K562 (cell line): ENCODE measurements around the gene RBM19. TPM values are rescaled to one million over a fixed set of nuclear protein-coding genes. Genes with fewer than 3 reads are reported as not detected.
A peak's percentile ranks its signal among the peaks of the same experiment; 100 is the strongest.

ENCODE experiments used
- ATAC-seq: fragments of 200-7000 bp; cut with Tn5 transposase; 3 replicates; pipeline ENCODE4 v1.9.1; 2020; ENCODE audit warnings: moderate library complexity
- BruUV-seq: library from RNA; stranded (reverse); fragments of 400-500 nt; replicated peaks from 2 replicates; lab custom pipeline; 2021; lab: Mats Ljungman, UMichigan
- CTCF ChIA-PET: fragments of 300-600 bp; formaldehyde crosslinking; extraction: SDS; loops from one replicate; lab custom pipeline; 2021; ENCODE audit warnings: low intra/inter-chr PET ratio; lab: Yijun Ruan, JAX
- POLR2A ChIA-PET: fragments of 300-600, 350-650 bp; sonication (Branson Sonifier 250); formaldehyde crosslinking; extraction: SDS; loops from one replicate; lab custom pipeline; 2021; ENCODE audit warnings: antibody characterized with exemption, inconsistent platforms; lab: Yijun Ruan, JAX
- DNase-seq, 4 experiments: peaks; one replicate each; pipeline versions ENCODE4 v3.0.0 to v3.0.0-alpha.2; 2011 to 2018; ENCODE audit warnings: low spot score in 3 of 4, mixed read lengths in 3 of 4; ENCODE audit errors: extremely low read depth in 1 of 4
- FAIRE-seq: peaks from 2 replicates; lab custom pipeline; 2011; peaks lifted over from hg19 to GRCh38; lab: Jason Lieb, UNC
- H2AFZ ChIP-seq: 2 replicates; pipeline ENCODE4 v1.6.0; 2011; ENCODE audit warnings: low read depth, low read length, control low read depth, inconsistent platforms
- H3K27ac ChIP-seq: fragments of 200-600 bp; 3 replicates; pipeline ENCODE4 v1.8.0; 2011; ENCODE audit warnings: low read depth, mild to moderate bottlenecking, control low read depth, inconsistent platforms, low read length, moderate library complexity, mixed read lengths; ENCODE audit errors: extremely low read depth
- H3K27me3 ChIP-seq, 2 experiments: fragments of 300-600 bp in 1 of 2; 2 replicates in 1 of 2; 3 replicates in 1 of 2; pipeline versions ENCODE4 v1.6.0 to v1.8.0; 2011; ENCODE audit warnings: inconsistent platforms in 2 of 2, low read length in 2 of 2, mild to moderate bottlenecking in 1 of 2, mixed read lengths in 1 of 2, moderate library complexity in 1 of 2; ENCODE audit not compliant: control insufficient read depth in 2 of 2, insufficient read depth in 2 of 2
- H3K36me3 ChIP-seq: fragments of 300-600 bp; 3 replicates; pipeline ENCODE4 v1.8.0; 2011; ENCODE audit warnings: mild to moderate bottlenecking, low read length, inconsistent platforms; ENCODE audit not compliant: control insufficient read depth, insufficient read depth
- H3K4me1 ChIP-seq, 2 experiments: fragments of 200-600 bp in 1 of 2; replicated peaks in 1 of 2; 2 replicates in 1 of 2; 3 replicates in 1 of 2; pipeline versions ENCODE4 v1.5.1 to v1.8.0; 2011; ENCODE audit warnings: inconsistent platforms in 2 of 2, low read length in 2 of 2, mild to moderate bottlenecking in 1 of 2, mixed read lengths in 1 of 2, moderate library complexity in 1 of 2; ENCODE audit not compliant: control insufficient read depth in 2 of 2, insufficient read depth in 2 of 2
- H3K4me2 ChIP-seq: 2 replicates; pipeline ENCODE4 v1.6.1; 2011; ENCODE audit warnings: low read length, control low read depth, inconsistent platforms, mixed read lengths; ENCODE audit not compliant: insufficient read depth
- H3K4me3 ChIP-seq: fragments of 200-600 bp; sonication (generic), shearing (Covaris generic); 2 replicates; pipeline ENCODE4 v1.5.1; 2016; ENCODE audit warnings: control low read depth, inconsistent platforms
- H3K79me2 ChIP-seq: fragments of 200-600 bp; 3 replicates; pipeline ENCODE4 v1.8.0; 2011; ENCODE audit warnings: low read length, inconsistent platforms; ENCODE audit not compliant: control insufficient read depth, insufficient read depth
- H3K9ac ChIP-seq, 2 experiments: 2 replicates each; pipeline versions ENCODE4 v1.6.0 to v1.6.1; 2011; ENCODE audit warnings: low read depth in 2 of 2, low read length in 2 of 2, control low read depth in 1 of 2, inconsistent platforms in 1 of 2, mild to moderate bottlenecking in 1 of 2, mixed read lengths in 1 of 2; ENCODE audit not compliant: insufficient read depth in 1 of 2
- H3K9me1 ChIP-seq: one replicate; pipeline ENCODE4 v1.6.0; 2011; ENCODE audit warnings: inconsistent platforms, mild to moderate bottlenecking, low read length, moderate library complexity; ENCODE audit not compliant: control insufficient read depth, insufficient read depth
- H3K9me3 ChIP-seq: replicated peaks from 2 replicates; pipeline ENCODE4 v1.5.1; 2011; ENCODE audit warnings: low read depth, low read length, inconsistent platforms; ENCODE audit not compliant: control insufficient read depth, insufficient read depth
- H4K20me1 ChIP-seq: replicated peaks from 2 replicates; pipeline ENCODE4 v1.6.1; 2011; ENCODE audit warnings: low read length, inconsistent platforms, mixed read lengths; ENCODE audit not compliant: control insufficient read depth, insufficient read depth
- BCOR ChIP-seq: fragments of 450-650 bp; IDR thresholded peaks from 2 replicates; pipeline ENCODE4 v1.6.1; 2016
- CBFA2T2 ChIP-seq: fragments of 450-650 bp; conservative IDR thresholded peaks from 2 replicates; pipeline ENCODE4 v1.6.1; 2017; ENCODE audit warnings: mild to moderate bottlenecking
- CBX2 ChIP-seq: fragments of 200-600 bp; sonication (generic); IDR thresholded peaks from one replicate; pipeline ENCODE4 v1.6.1; 2012; ENCODE audit warnings: mild to moderate bottlenecking, low read length, inconsistent platforms; ENCODE audit not compliant: insufficient read depth, poor library complexity, severe bottlenecking
- E2F4 ChIP-seq: sonication (generic); formaldehyde crosslinking; IDR thresholded peaks from 2 replicates; pipeline ENCODE4 v1.8.0; 2022; ENCODE audit warnings: mild to moderate bottlenecking, low read depth, missing genetic modification reagents
- EP300 ChIP-seq: IDR thresholded peaks from 2 replicates; pipeline ENCODE4 v1.6.1; 2012; ENCODE audit warnings: low read length, improper control_type of control experiment
- FIP1L1 ChIP-seq: fragments of 200-400 bp; formaldehyde crosslinking; IDR thresholded peaks from 2 replicates; pipeline ENCODE4 v1.6.1; 2018; ENCODE audit warnings: mild to moderate bottlenecking, low read depth, low read length; ENCODE audit not compliant: poor library complexity, severe bottlenecking
- HDAC8 ChIP-seq: fragments of 450-650 bp; IDR thresholded peaks from 2 replicates; pipeline ENCODE4 v1.6.1; 2016; ENCODE audit warnings: mild to moderate bottlenecking, missing genetic modification characterization, moderate library complexity, missing compliant biosample characterization
- HOXB6 ChIP-seq: fragments of 250-450 bp; sonication (Bioruptor Pico); IDR thresholded peaks from 2 replicates; pipeline ENCODE4 v1.5.1; 2022; ENCODE audit warnings: mild to moderate bottlenecking, borderline replicate concordance
- ILF3 ChIP-seq: fragments of 450-650 bp; IDR thresholded peaks from 2 replicates; pipeline ENCODE4 v1.6.1; 2018; ENCODE audit warnings: antibody characterized with exemption, mild to moderate bottlenecking, moderate library complexity, borderline replicate concordance
- LARP7 ChIP-seq: fragments of 450-650 bp; IDR thresholded peaks from 2 replicates; pipeline ENCODE4 v1.6.1; 2016
- MAX ChIP-seq: sonication (generic); formaldehyde crosslinking; IDR thresholded peaks from 2 replicates; pipeline ENCODE4 v1.9.0; 2022; ENCODE audit warnings: mild to moderate bottlenecking, missing genetic modification reagents
- MCM2 ChIP-seq: fragments of 450-650 bp; IDR thresholded peaks from 2 replicates; pipeline ENCODE4 v1.6.1; 2017; ENCODE audit warnings: low read depth, mild to moderate bottlenecking
- MTA3 ChIP-seq: fragments of 450-650 bp; formaldehyde crosslinking; IDR thresholded peaks from 2 replicates; pipeline ENCODE4 v1.6.1; 2017; ENCODE audit warnings: mild to moderate bottlenecking, borderline replicate concordance
- RBM25 ChIP-seq: fragments of 200-400 bp; formaldehyde crosslinking; IDR thresholded peaks from 2 replicates; pipeline ENCODE4 v1.6.1; 2018; ENCODE audit warnings: low read length, low read depth, moderate library complexity; ENCODE audit not compliant: severe bottlenecking
- RFX1 ChIP-seq: fragments of 450-650 bp; IDR thresholded peaks from 2 replicates; pipeline ENCODE4 v1.6.1; 2016; ENCODE audit warnings: mild to moderate bottlenecking, moderate library complexity
- SETDB1 ChIP-seq: IDR thresholded peaks from one replicate; pipeline ENCODE4 v1.6.1; 2012; ENCODE audit warnings: low read length, control low read depth, inconsistent platforms
- SMARCA5 ChIP-seq: fragments of 450-650 bp; IDR thresholded peaks from 2 replicates; pipeline ENCODE4 v1.6.1; 2016
- SOX6 ChIP-seq: fragments of 450-650 bp; IDR thresholded peaks from 2 replicates; pipeline ENCODE4 v1.6.1; 2014; ENCODE audit warnings: mild to moderate bottlenecking
- ZFP36 ChIP-seq: fragments of 150-350 bp; IDR thresholded peaks from 2 replicates; pipeline ENCODE4 v1.6.1; 2018; ENCODE audit warnings: low read length, low read depth; ENCODE audit not compliant: partially characterized antibody
- ZNF146 ChIP-seq: IDR thresholded peaks from one replicate; pipeline ENCODE4 v1.6.1; 2018; ENCODE audit warnings: missing compliant biosample characterization; ENCODE audit not compliant: unreplicated experiment
- ZNF175 ChIP-seq: fragments of 200-800 bp; sonication (Bioruptor generic); IDR thresholded peaks from 2 replicates; pipeline ENCODE4 v1.6.1; 2016; ENCODE audit warnings: low read depth, mild to moderate bottlenecking, missing genetic modification characterization, missing compliant biosample characterization
- ZNF384 ChIP-seq: IDR thresholded peaks from 2 replicates; pipeline ENCODE4 v1.6.1; 2012; ENCODE audit warnings: low read depth, low read length, improper control_type of control experiment
- WGBS: fragments of 100-300 bp; shearing (Covaris generic); methylation state at CpG from one replicate; pipeline ENCODE4 v1.1.6; 2016; ENCODE audit warnings: low coverage, mixed read lengths; ENCODE audit not compliant: insufficient coverage; ENCODE audit errors: missing lambda C conversion rate; 5-methylcytosine and 5-hydroxymethylcytosine counted together
- in situ Hi-C: fragments of 300-500 bp; cut with MboI; formaldehyde crosslinking; loops from 4 replicates; pipeline ENCODE4 v1.15.0; 2018; ENCODE audit warnings: inconsistent platforms, mixed read lengths
- intact Hi-C: fragments of 100-400 bp; cut with micrococcal nuclease; formaldehyde crosslinking; loops from 2 replicates; pipeline ENCODE4 v1.14.2; 2022
- polyA plus RNA-seq, 8 experiments: library from polyadenylated mRNA; depleted of rRNA in 4 of 8; stranded (reverse) in 5 of 8; unstranded in 3 of 8; fragments of >200 nt; fragmentation: Nextera tagmentation in 2 of 8; fragmentation: Illumina TruSeq in 1 of 8; extraction: Ambion mirVana in 2 of 8; extraction: Trizol in 1 of 8; gene quantifications; 2 replicates each; pipeline versions ENCODE4 v1.2.1 to v1.2.3, GENCODE V29; 2011 to 2014; ENCODE audit warnings: inconsistent platforms in 1 of 8, missing spikeins in 1 of 8
- total RNA-seq, 7 experiments: library from RNA; depleted of rRNA in 6 of 7; stranded (reverse); fragments of >200 nt in 6 of 7; fragmentation: Illumina TruSeq in 2 of 7; extraction: Trizol in 2 of 7; gene quantifications; 2 replicates each; pipeline versions ENCODE4 v1.2.1 to v1.2.3, GENCODE V29; 2011 to 2021; ENCODE audit warnings: low replicate concordance in 1 of 7

Gene RBM19
- total and polyA plus RNA-seq, 9 of the 15 experiments (the other 6 are each of a cell fraction or from before 2014, with no cell fraction given), result 16.0 to 58.4 (median 37.9) TPM

GRCh38 chr12:113850309-113851056 is 115.6 kb downstream of the RBM19 start (continued):
- TF ChIP-seq CBX2, result no peak
- TF ChIP-seq E2F4, result no peak
- no peak for TF ChIP-seq RFX1
- no peak for TF ChIP-seq HDAC8 (tag)

GRCh38 chr12:113847856-113848255 is 118.3 kb downstream of the RBM19 start:
- no peak for DNase-seq
- no peaks in the 10 kb centered on the region for H3K9me3 ChIP-seq
- no peaks in the 10 kb centered on the region for H3K79me2 ChIP-seq
- TF ChIP-seq ZFP36, result peak; percentile 78
- TF ChIP-seq ZNF146, result no peak
- TF ChIP-seq FIP1L1, result no peak
- no peak for TF ChIP-seq MAX (CRISPR knock-in tag)
- no peak for TF ChIP-seq ZNF384
- TF ChIP-seq EP300, result no peak
- no peak for TF ChIP-seq MTA3
- TF ChIP-seq BCOR, result peak; percentile 69
- TF ChIP-seq SETDB1, result no peak
- TF ChIP-seq ZNF175 (CRISPR knock-in tag), result no peak
- no peak for TF ChIP-seq CBFA2T2
- TF ChIP-seq SMARCA5, result peak; percentile 68; the same call in 1 of the 2 replicates
- TF ChIP-seq SOX6, result no peak
- TF ChIP-seq LARP7, result no peak
- TF ChIP-seq RBM25, result peak; percentile 70
- TF ChIP-seq HOXB6 (CRISPR knock-in tag), result no peak
- no peak for TF ChIP-seq MCM2
- no peak for TF ChIP-seq ILF3
- peaks cover 40% of the 10 kb centered on the region; the same call in 2 of the 3 replicates for H3K36me3 ChIP-seq
- ATAC-seq, result no peak
- no peaks in the 10 kb centered on the region for H3K9me1 ChIP-seq
- no TSS peak for BruUV-seq
- in situ Hi-C loops (no loop called here), intact Hi-C loops (no loop called here)
- H2AFZ ChIP-seq, result no peak overlapping the region
- H3K4me1 ChIP-seq, result peaks cover 0 to 9% of the 10 kb centered on the region in 2 experiments; a peak in 1 of 5 replicates
- H3K4me2 ChIP-seq, result no peak overlapping the region
- no peak overlapping the region for H3K27ac ChIP-seq
- no peak overlapping the region for H3K4me3 ChIP-seq
- no peaks in the 10 kb centered on the region for H3K27me3 ChIP-seq
- CTCF ChIA-PET, result no interaction called here
- no peak for FAIRE-seq
- POLR2A ChIA-PET, result interaction anchor here (0.6 kb wide), 1 partner anchor 73 kb away, joined by 4 read pairs; no protein-coding TSS in a partner anchor
- H3K9ac ChIP-seq, result no peak overlapping the region
- 53% methylated on average over 2 of the region's 3 CpGs for WGBS
- no peaks in the 10 kb centered on the region; the same call in 1 of the 2 replicates for H4K20me1 ChIP-seq
